GM18511 (cell line): ENCODE results near the gene ADD1.

Source experiments
- ATAC-seq: cut with Tn5 transposase; IDR thresholded peaks from one replicate; pipeline ENCODE4 v1.9.1; 2021; ENCODE audit warnings: mild to moderate bottlenecking, moderate library complexity; ENCODE audit not compliant: unreplicated experiment

The ADD1 gene

GRCh38 chr4:2879026-2879425 is 35.4 kb downstream of the ADD1 start:
- ATAC-seq: no peak

- no peak for ATAC-seq
Observed at GRCh38 chr4:2881431-2881830, 37.8 kb downstream of the ADD1 start.

GRCh38 chr4:2882341-2882740 is 38.7 kb downstream of the ADD1 start:
- no peak for ATAC-seq

GRCh38 chr4:2886161-2886560 is 42.5 kb downstream of the ADD1 start:
- no peak for ATAC-seq

- no peak for ATAC-seq
Observed at GRCh38 chr4:2886622-2887021, 43.0 kb downstream of the ADD1 start.

GRCh38 chr4:2887343-2887742 is 43.7 kb downstream of the ADD1 start:
- ATAC-seq: no peak

- no peak for ATAC-seq
Observed at GRCh38 chr4:2888886-2889285, 45.2 kb downstream of the ADD1 start.

GRCh38 chr4:2891294-2891693 is 47.6 kb downstream of the ADD1 start:
- ATAC-seq: no peak

- no peak for ATAC-seq
Observed at GRCh38 chr4:2893772-2894171, 50.1 kb downstream of the ADD1 start.

GRCh38 chr4:2898001-2898400 is 54.4 kb downstream of the ADD1 start:
- no peak for ATAC-seq

- no peak for ATAC-seq
Observed at GRCh38 chr4:2900741-2901140, 57.1 kb downstream of the ADD1 start.

- ATAC-seq: no peak
Observed at GRCh38 chr4:2901186-2901585, 57.5 kb downstream of the ADD1 start.

- ATAC-seq: no peak
Observed at GRCh38 chr4:2902126-2902525, 58.5 kb downstream of the ADD1 start.

- no peak for ATAC-seq
Observed at GRCh38 chr4:2905544-2905943, 61.9 kb downstream of the ADD1 start.

GRCh38 chr4:2906218-2906617 is 62.6 kb downstream of the ADD1 start:
- no peak for ATAC-seq

GRCh38 chr4:2907226-2907625 is 63.6 kb downstream of the ADD1 start:
- ATAC-seq: no peak

- no peak for ATAC-seq
Observed at GRCh38 chr4:2907706-2908293, 64.2 kb downstream of the ADD1 start.

- no peak for ATAC-seq
Observed at GRCh38 chr4:2908686-2909085, 65.0 kb downstream of the ADD1 start.

- no peak for ATAC-seq
Observed at GRCh38 chr4:2909583-2909982, 65.9 kb downstream of the ADD1 start.

- ATAC-seq: no peak
Observed at GRCh38 chr4:2910409-2910808, 66.8 kb downstream of the ADD1 start.

- no peak for ATAC-seq
Observed at GRCh38 chr4:2911868-2912267, 68.2 kb downstream of the ADD1 start.

GRCh38 chr4:2913168-2913567 is 69.5 kb downstream of the ADD1 start:
- ATAC-seq: no peak
